HG03066 (cell line): ENCODE results near the gene PHKG2.

Experiments
- ATAC-seq: cut with Tn5 transposase; IDR thresholded peaks from one replicate; pipeline ENCODE4 v1.9.1; 2021; ENCODE audit warnings: low read depth; ENCODE audit not compliant: unreplicated experiment

Gene PHKG2

DNA sequence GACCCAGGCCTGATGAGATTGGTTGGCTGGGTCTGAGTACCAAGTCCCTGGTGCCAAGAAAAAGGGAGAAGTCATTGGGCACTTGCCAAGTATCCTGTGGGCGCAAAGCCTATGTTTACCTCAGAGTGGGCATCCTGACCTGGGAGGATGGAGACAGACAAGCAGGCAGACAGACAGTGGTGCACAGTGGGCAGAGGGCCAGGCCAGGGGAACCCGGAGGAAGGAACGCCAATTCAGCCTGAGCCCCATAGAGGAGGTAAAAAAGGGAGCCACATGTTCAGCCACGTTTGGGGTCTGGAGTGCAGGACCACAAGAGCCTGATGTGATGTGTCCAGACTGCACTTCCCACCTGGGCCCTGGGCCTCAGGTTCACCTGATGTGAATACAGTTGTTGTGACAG is 5.4 kb downstream of the PHKG2 start:
- ATAC-seq = no peak

DNA sequence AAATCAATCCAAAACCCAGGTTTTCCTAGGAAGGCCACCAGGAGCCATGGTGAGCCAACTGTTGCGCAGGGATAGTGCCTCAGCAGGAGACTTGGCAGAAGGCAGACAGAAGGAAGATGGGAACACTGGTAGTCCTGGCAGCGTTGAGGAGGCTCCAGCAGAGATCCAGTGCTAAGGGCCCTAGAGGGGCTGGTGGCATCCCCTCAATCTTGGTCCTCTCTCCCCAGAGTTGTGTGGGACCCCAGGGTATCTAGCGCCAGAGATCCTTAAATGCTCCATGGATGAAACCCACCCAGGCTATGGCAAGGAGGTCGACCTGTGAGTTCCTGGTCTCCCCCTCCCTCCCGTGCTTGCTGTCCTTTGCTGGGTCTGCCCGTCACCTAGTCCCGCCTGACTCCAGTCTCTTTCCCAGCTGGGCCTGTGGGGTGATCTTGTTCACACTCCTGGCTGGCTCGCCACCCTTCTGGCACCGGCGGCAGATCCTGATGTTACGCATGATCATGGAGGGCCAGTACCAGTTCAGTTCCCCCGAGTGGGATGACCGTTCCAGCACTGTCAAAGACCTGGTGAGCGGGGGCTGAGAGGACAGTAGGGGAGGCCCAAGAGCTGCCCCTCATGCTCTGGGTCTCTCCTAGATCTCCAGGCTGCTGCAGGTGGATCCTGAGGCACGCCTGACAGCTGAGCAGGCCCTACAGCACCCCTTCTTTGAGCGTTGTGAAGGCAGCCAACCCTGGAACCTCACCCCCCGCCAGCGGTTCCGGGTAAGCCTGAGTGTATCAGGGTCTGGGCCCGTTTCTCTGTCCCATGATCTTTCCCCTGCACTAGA is 7.9 kb downstream of the PHKG2 start:
- ATAC-seq = no peak

DNA sequence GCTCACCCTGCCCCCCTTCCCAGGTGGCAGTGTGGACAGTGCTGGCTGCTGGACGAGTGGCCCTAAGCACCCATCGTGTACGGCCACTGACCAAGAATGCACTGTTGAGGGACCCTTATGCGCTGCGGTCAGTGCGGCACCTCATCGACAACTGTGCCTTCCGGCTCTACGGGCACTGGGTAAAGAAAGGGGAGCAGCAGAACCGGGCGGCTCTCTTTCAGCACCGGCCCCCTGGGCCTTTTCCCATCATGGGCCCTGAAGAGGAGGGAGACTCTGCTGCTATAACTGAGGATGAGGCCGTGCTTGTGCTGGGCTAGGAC is 8.5 kb downstream of the PHKG2 start:
- no peak for ATAC-seq

DNA sequence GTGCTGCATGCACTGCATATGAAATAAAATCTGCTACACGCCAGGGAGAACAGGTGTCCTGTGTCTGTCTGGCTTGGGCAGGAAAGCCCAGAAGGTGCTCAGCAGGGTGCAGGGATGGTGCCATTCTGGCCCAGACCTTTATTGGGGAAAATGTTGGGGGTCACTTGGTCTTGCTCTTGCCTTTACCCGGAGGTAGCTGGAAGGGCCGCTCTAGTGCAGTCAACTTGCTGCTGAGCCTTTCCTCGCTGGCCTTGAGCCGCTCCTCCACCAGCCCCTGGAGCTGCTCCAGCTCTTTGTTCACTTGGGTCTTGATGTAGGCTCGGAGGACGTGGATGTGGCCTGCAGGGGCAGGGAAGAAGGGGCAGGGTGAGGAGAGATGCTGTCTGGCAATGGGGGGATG is 9.1 kb downstream of the PHKG2 start:
- no peak for ATAC-seq

DNA sequence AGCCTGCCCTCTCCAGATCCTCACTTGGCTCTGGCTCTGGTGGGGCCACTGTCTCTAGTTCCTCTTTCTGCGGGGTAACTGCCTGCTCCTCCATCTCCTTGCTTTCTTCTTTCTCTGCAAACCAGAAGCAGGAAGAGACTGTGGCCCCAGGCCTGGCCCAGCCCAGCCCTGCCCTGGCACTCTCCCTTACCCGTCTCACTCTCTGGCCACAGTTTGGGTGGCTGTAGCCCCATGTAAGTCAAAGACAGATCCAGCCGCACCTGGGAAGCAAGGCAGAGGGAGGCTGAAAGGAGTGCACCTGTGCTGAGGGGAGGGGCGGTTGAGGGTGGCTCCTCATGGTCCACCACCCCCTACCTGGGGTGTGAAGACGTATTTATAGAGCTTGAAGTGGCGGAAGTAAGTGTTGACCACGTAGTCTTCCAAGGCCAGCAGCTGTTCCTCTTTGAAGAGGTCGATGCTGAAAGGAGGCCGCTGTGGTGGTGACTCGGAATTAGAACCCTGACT is 10.8 kb downstream of the PHKG2 start:
- no peak for ATAC-seq

DNA sequence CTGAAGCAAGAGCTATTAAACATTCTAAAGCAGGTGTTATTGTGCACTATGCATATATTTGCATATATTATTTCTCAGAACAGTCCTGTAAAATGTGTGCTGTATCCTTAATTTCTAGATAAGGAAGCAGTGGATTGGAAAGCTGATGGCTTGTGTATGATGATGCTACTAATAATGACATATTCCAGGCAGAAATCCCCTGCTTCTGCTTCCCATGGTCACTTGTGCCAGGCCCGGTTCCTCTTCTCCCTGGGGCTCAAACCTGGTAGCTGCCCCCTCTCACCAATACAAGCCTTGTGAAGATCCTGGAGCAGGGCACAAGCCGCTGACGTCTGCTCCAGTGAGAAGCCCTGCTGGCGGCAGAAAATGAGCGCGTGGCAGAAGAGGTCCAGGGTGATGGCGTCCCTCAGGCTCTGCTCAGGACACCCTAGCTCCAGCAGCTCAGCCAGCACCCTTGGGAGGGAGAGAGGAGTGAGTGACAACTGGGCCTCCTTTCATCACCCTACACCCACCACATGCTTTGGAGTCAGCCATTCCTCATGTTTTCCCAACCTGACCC is 11.9 kb downstream of the PHKG2 start:
- no peak for ATAC-seq

DNA sequence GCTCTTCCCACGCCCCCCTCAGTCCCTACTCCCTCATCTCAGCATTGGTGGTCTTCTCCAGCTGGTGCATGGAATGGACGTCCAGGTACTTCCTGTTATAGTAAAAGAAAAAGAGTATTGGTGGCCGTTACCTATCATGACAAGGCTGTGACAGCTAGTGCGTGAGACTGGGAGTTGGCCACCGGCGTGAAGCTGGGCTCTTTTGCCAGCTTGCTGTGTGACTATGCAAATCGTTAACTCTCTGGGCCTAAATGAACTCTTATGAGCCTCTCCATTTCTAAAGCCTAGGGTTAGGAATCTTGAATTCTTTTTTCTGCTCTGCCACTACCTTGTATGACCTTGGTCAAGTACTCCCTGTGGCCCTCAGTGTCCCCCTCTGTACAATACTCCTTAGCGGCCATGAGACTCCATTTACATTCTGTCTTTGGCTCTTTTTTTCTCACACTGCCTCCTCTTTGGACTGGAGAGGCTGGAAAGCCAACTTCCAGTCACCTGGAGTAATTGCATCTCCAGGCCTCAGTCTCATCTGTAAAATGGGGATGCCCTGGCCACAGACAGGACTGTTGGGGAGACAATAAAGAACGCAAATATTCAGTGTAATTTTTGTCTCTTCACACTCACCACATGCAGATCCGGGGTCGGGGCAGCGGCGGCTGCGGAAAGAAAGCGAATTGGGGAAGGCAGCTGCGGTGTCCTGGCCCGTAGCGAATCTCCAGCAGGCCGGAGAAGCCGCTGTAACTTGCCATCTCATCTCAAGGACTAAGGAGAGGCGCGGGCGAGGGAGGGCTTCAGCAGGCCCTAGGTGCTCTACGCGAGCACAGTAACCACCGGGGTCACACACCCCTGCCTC is 12.6 kb downstream of the PHKG2 start:
- no peak for ATAC-seq

DNA sequence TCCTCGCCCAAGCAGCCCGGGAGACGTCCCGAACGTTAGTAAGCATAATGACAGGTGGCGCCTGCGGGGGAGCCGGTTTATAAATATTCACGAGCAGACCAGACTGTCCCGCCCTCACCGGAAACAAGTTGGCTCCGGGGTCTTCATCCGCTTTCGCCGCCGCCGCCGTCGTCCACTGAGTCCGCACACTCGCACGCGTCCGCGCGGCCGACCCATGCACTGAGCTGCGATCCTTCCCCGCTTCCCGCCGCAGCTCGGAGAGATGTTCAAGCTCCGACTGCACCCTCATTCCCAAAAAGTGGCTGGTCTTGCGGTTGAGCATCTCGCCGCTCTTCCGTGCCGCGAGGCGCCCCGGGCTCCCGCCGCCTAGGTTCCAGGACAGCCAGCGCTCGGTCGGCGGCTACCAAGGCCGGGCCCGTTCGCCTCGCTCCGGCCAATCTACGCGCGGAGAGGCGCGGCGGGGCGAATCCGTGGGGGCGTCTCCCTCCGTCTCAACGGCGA is 13.3 kb downstream of the PHKG2 start:
- ATAC-seq = peak; percentile 23

DNA sequence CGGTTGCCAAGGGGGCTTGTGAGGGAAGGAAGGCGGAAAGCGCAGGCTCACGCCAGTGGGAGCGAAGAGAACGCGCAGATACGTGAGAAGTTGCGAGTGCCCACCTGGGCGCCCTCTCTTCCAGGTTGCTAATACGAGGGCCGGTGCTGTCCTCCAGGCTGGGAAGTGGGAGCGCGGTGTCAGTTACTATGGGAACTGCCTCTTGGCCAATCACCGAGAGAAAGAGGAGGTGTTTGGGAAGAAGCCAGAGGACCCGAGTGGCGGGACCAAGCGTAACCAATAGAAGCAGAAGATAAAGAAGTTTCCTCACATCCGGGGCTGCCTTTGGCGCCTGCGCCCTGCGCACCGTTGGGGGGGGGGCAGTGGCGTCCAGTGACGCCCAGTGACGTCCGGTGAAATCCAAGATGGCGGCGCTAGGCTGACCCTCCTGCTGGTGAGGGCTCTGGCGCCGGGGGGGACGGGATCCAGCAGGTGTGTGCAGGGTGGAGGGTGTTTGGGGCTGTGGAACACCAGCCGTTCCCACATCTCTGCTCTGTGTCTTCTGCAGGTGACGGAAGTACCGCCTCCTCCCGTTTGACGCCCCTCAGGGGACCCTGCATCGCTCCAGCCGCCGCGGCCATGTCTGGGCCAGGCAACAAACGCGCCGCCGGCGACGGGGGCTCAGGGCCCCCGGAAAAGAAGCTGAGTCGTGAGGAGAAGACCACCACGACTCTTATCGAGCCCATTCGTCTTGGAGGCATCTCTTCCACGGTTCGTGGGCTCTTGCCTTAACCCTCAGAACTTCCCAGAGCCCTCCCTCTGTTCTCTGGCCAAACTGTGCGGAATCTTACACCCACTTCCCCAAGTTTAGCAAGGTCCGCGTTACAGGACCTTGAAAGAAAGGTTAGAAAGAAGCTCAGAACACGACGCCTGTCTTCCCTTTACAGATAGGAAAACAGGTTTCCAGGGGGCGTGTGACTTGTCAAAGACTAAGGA is 14.0 kb downstream of the PHKG2 start, which contains the start of the genes CFAP119 and RNF40:
CFAP119 (minus strand) TSS at position 135 of the 975 bp plus-strand sequence. CDS start 314 bp downstream, outside the sequence.
RNF40 (plus strand) TSS at position 395 of the 975 bp plus-strand sequence; CDS start at position 619, 224 bp downstream.
- ATAC-seq = peak; percentile 85

DNA sequence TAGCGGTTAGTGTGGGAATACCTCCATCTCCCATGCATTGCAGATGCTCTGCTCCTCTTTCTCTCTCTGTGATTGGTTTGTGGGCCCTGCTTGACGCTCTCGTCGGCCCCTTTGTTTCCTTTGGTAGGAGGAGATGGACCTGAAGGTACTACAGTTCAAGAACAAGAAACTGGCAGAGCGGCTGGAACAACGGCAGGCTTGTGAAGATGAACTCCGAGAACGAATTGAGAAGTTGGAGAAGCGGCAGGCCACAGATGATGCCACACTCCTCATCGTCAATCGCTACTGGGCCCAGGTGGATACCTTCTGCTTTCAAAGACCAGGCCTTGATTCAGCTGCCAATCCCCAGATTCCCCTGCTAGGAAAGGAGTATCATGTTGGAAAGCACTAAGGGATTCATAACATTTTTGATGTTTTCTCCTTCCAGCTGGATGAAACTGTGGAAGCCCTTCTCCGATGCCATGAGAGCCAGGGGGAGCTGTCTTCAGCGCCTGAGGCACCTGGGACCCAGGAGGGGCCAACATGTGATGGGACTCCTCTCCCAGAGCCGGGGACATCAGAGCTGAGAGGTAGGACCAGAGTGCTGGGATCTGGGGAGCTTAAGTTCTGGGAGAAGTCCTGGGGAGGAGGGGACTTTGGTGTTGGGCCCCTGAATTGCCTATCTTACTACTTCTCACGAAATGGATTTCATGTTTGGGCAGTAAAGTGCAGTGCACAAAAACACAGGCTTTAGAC is 14.9 kb downstream of the PHKG2 start:
- no peak for ATAC-seq

DNA sequence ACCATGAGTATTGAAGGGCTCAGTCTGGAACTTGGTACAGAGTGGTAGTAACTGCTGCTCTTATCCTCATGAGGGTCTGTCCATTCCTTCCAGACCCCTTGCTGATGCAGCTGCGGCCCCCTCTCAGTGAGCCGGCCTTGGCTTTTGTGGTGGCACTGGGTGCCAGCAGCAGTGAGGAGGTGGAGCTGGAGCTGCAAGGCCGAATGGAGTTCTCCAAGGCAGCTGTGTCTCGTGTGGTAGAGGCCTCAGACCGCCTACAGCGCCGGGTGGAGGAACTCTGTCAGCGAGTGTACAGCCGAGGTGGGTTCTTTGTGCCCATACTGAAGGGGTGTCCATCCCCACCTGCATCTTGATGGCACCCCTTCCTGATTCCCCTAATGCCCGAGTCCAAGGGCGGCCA is 15.9 kb downstream of the PHKG2 start:
- ATAC-seq = no peak

DNA sequence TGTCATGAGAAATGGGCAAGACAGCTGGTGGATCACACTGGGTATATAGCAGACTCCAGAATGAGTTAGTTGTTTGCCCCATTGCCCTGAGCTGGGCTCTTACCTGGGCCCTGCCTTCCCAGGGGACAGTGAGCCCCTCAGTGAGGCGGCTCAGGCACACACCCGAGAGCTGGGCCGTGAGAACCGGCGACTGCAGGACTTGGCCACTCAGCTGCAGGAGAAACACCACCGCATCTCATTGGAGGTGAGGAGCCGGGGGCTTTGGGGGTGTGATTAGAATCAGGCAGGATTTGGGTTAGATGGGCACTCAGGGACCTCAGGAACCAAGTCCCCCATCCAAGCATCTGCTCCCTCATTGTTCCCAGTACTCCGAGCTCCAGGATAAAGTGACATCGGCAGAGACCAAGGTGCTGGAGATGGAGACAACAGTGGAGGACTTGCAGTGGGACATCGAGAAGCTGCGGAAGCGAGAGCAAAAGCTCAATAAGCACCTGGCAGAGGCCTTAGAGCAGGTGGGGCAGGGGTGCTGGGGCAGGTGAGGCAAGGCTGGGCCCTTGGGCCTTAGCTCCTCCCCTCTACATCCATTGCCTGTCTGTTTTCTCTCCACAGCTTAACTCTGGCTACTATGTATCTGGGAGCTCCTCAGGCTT is 16.7 kb downstream of the PHKG2 start:
- no peak for ATAC-seq

DNA sequence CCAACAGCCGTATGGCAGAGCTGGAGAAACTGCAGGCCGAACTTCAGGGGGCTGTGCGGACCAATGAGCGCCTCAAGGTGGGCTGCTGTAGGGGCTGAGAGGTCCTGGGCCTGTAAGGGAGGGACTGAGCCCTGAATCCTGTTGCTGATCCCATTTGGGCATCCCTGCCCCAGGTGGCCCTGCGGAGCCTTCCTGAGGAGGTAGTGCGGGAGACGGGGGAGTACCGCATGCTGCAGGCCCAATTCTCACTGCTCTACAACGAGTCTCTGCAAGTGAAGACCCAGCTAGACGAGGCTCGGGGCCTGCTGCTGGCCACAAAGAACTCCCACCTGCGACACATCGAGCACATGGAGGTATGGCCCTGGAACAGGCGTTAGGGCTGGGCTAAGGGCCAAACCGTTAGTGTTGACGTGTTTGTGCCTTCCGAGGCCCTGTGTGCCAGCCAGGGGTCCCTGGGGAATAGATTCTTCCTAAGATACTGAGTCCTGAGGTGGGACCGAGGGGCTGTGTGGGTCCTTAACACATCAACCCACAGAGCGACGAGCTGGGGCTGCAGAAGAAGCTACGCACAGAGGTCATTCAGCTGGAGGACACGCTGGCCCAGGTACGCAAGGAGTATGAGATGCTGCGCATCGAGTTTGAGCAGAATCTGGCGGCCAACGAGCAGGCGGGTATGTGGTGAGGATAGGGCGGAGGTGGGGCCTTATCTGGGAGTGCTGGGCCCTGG is 18.1 kb downstream of the PHKG2 start:
- no peak for ATAC-seq

DNA sequence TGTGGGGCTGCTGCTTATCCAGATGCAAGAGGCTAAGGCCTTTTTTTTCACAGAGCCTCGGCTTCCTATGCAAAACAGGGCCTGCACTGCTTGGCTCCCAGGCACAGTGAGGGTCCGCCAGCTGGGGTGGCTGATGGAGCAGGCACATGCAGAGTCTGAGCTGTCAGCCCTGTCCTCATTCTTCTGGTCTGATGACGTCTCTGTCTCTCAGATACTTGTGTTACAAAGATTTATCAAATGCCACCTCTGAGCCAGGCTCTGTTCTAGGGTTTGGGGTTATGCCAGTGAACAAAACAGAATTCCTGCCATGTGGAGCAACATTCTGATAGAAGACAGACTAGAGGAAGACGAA is 18.7 kb downstream of the PHKG2 start:
- no peak for ATAC-seq

DNA sequence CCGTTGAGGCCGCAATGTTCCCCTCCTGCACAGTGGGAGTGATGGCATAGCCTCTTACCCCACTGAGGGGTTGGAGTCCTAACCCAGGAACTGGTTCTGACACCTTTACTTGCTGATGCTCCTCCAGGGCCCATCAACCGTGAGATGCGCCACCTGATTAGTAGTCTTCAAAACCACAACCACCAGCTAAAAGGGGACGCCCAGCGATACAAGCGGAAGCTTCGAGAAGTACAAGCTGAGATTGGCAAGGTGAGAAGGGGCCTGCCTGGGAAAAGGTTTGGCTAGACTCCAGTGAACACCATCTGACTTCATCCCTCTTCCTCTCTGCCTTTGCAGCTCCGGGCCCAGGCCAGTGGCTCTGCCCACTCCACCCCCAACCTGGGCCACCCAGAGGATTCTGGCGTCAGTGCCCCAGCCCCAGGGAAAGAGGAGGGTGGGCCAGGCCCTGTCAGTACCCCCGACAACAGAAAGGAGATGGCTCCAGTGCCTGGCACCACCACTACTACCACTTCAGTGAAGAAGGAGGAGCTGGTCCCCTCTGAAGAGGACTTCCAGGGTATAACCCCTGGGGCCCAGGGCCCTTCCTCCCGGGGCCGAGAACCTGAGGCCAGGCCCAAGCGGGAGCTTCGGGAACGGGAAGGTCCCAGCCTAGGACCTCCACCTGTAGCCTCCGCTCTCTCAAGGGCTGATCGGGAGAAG is 19.7 kb downstream of the PHKG2 start:
- ATAC-seq = no peak

DNA sequence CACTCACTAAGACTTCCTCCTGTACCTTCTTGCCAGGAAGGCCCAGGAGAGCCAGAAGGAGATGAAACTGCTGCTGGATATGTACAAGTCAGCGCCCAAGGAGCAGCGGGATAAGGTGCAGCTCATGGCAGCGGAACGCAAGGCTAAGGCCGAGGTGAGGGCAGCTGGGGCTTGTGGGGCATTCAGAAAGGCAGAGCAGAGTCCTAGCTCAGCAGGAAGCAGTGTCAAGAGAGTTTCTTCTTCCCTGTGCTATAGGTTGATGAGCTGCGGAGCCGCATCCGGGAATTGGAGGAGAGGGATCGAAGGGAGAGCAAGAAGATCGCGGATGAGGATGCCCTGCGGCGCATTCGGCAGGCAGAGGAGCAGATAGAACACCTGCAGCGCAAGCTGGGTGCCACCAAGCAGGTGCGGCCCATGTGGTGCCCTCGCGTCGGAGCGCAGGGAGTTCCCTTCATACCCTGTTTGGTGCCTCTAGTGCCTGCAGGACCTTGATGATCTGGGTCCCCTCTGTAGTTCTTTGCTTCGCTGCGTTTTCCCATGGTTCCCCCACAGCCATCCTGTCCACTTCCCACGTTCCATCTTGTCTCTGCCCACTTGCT is 20.5 kb downstream of the PHKG2 start:
- ATAC-seq = no peak
